Head of caudate nucleus (tissue), 42 donors: ENCODE data around the gene BIRC7.
"Not testable (repeated sequence)": the region's sequence is repeated elsewhere in the genome, so short reads cannot be mapped to it uniquely, and the experiment has no call there.

Experiments
- DNase-seq, 42 donors: peaks; one replicate each; pipeline versions ENCODE4 v3.0.0 to v3.0.0-alpha.2; 2020 to 2021; ENCODE audit warnings: mixed read lengths in 7 of 42
- intact Hi-C: fragments of 100-400 bp; cut with DNase I; formaldehyde crosslinking; loops from one replicate; pipeline ENCODE4 v1.15.0; 2022

Gene BIRC7

DNA sequence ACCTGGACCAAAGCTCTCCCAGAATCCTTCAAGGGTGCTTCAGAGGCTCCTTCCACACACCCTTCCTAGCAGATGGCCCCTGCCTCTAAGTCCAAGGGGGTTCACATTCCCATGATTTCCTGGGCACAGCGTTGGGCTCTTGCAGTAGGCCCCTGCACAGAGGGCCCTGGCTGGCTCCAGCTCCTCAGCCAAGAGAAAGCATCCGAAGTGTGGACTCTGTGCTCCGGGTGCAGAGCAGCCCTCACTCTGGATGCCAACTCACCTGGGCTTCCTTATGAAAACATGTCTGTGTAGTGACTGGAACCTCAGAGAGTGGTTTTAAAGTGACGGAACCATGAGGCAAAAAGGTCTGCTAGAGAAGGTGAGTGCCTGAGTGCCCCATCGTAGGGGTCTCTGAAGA, 31.3 kb upstream of the BIRC7 start:
- intact Hi-C loops = no loop called here
- DNase-seq = no peak

DNA sequence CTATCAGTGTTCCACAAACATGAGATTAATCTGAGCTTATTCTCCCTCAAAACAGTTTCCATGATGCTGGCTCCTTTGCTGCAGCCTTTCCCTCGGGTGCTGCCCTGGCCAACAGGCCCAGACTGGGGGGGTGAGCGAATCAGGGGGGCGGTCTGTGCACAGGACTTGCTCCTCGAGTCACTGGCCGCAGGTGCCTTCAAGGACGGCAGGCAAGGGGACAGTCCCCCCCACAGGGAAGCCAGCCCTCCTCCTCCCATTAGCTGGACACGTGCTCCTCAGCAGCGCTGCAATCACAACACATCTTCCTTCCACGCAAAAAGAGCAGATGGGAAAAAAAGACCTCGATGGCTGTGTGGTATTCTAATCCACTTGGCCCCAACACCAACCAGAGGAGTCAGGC, 29.8 kb upstream of the BIRC7 start:
- intact Hi-C loops = no loop called here
- DNase-seq = no peak

DNA sequence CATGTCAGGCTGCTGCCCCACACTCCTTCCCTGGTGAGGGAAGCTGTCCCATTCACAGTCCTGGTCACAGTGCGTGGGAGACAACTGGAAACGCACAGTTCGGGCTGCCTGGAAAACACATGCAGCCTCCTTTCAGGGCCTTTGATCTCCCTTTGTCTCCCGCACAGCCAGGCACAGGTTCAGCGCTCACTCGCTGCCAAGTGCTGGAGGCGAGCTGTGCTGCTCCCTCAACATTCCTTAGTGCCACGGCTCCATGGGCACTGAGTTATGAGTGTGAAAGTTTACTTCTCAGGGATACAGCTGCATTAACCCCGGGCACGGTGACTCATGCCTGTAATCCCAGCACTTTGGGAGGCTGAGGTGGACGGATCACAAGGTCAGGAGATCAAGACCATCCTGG, 28.8 kb upstream of the BIRC7 start:
- intact Hi-C loops = no loop called here
- DNase-seq = peak in 14 of 42 donors; percentile 27 to 76 (median 57)

DNA sequence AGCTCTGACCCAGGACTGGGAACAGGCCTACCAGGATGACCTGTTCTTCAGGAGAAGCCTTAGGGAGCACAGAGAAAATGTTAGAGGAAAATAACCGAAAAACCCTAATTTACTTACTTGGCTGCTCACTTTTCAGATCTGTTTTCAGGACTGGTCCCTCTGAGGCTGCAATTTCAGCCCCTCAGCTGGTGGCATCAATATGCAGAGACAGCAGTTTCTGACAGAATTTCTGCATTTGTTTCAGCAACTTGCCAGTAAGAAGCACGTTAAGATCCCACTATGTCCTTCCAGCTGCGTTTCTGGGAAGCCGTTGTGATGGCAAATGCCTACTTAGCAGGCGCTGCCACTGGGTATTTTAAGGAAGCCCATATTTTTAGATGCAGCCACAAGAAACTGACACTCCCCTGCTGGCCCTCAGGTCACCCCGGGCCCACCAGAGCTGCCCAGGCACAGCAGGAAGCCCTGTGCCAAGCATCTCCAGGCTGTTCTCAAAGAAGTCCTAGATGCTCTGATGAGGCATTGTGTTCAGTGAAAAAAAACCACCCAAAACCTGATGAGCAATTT, 27.3 kb upstream of the BIRC7 start:
- intact Hi-C loops = no loop called here
- DNase-seq = peak in 4 of 42 donors; percentile 27 to 59 (median 44)

DNA sequence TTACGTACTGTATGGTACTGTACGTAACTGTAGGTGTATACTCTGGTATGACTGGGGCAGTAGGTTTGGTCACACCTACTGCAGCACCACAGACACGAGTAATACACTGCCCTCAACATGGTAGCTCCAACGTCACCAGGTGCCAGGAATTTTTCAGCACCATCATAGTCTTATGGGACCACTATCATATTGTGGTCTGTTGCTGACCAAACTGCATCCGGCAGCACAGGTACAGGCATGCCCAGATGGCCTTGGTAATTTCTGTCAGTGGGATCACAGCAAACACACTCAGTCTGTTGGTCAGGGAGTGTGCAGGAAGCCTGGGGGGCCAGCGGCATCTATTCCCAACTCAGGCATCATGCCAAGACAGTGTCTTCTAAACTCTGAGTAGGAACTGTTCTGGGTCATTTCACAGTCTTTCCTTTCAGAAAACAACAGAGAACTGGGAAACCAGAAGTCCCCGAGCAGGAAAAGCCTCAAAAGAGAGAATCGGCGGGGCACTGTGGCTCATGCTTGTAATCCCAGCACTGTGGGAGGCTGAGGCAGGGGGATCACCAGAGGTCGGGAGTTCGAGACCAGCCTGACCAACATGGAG, 25.6 kb upstream of the BIRC7 start:
- intact Hi-C loops = no loop called here

DNA sequence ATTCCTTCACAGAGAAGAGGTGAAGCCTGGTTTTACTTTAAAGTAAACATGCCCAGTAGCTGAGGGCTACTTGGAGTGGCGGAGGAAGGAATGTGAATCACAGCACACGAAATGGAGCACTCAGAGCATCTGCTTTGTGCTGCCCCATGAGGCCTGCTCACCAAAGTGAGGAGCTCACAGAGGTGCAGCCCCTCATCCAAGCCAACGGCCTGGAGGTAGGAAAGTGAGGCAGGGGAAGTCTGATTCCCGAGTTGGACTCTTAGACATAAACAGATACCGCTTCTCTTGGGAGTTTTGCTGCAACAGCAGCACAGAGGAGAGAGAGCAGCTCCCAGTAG, 23.3 kb upstream of the BIRC7 start:
- intact Hi-C loops = no loop called here
- no peak for DNase-seq

More for the DNA sequence above, 25.6 kb upstream of the BIRC7 start:
- DNase-seq = no peak

DNA sequence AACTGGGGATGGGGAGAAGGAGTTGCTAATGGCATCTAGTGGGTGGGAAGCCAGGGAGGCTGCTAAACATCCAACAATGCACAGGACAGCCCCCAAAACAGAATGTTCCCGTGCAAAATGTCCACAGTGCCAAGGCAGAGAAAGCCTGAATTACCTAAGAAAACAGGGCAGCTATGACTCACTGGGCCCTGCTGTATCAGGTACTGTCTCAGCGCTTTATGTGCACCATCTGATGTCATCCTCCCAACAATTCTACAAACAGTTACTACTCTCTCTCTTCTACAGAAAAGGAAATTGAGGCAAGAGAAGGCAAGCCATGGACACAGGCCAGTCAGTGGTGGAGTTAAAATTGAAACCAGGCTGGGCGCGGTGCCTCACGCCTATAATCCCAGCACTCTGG, 22.9 kb upstream of the BIRC7 start:
- DNase-seq = no peak
- intact Hi-C loops = no loop called here

DNA sequence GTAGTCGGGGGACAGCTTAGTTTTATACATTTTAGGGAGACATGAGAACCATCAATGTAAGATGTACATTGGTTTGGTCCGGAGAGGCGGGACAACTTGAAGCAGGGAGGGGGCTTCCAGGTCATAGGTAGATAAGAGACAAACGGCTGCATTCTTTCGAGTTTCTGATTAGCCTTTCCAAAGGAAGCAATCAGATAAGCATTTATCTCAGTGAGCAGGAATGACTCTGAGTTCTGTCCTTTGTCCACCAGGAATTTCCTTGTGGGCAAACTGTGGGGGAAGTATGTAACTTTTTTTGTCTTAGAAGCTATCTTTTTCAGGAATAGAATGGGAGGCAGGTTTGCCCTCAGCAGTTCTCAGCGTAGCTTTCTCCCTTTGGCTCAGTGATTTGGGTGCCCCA, 21.2 kb upstream of the BIRC7 start:
- DNase-seq = no peak
- intact Hi-C loops = no loop called here

DNA sequence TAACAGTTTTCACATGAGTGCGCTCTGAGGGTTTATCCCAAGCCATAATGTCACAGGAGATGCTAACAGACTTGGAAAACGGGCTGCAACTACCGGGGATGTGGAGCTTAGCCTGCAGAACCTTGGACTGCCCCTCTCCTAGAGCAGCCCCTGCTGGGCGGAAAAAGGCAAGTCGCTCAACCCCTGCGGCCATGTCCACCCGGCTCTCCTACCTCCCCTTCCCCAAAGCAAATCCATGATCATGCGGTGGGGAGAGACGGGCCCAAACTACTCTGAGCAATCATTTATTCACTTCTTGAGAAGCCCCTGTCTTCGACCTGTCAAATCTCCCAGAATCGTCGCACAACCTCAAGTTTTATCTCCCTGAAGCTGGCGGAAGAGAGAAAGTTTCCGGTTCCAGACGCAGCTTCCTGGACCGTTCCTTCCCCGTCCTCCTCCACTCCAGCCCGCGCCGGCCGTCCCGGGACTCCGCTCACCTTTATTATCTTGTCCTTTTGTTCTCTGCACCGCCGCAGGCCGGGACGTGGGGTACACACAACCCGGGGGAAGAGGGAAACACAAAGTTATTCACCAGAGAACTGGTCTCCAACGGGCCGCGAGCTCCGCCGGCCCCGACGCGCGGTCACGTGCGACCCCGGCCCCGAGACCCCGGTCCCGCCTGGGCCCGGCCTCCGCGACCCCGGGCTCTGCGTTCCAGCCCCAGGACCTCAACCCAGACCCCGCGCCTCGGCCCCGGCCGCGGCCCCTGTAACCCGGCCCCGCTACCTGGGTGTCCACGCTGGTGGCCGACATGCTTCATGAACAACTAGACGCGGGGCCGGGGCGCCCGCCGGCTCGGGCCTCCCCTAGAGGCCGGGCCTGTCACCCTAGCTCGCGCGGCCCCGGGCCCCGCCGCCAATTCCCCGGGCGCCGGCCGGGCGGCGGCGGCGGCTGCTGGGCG, 20.3 kb upstream of the BIRC7 start:
- peak in 2 of 42 donors; percentile 18 to 24 for DNase-seq

DNA sequence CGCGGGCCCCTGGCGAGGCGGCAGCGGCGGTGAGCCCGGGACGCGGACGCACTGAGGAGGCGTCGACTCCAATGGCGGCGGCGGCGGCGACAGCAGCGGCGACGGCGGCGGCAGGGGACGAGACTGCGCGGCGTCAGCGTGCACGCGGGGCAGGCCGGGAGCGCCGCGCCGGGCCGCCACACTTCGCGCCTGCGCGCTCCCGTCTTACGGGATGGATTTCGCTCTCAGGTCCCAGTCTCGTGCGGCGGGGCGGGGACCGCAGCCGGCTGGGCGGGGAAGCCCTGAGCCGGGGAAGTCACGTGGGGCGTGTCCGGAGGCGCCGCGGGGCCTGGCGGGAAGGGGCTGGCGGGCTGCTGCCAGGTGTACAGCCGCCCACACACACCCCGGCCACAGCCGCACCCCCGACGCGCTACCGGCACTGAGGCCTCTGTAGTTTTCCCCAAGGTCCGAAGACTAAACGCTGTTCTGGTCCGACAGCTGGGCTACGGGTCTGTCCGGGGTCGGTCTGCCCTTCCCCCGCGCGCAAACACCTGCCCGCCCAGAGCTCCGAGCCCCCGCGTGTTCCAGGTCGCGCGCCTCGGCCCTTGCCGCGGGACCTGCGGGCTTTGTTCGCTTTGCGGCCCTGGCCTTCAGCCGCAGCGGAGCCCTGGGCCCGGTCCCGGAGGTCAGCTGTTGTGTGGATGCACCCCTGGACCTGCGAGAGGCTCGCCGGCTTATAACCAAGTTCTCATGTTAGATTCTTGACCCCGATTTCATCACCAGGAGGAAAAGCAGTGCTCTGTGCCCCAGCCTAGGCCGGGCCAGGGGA, 19.5 kb upstream of the BIRC7 start, which contains the start of gene YTHDF1:
TSS of gene YTHDF1 (minus strand) at position 91 of the 808 bp plus-strand sequence. CDS start 239 bp downstream, outside the sequence.
- intact Hi-C loops = no loop called here
- peak; percentile 84 to 98 (median 95) for DNase-seq

More for the DNA sequence above, 20.3 kb upstream of the BIRC7 start:
- intact Hi-C loops = no loop called here

DNA sequence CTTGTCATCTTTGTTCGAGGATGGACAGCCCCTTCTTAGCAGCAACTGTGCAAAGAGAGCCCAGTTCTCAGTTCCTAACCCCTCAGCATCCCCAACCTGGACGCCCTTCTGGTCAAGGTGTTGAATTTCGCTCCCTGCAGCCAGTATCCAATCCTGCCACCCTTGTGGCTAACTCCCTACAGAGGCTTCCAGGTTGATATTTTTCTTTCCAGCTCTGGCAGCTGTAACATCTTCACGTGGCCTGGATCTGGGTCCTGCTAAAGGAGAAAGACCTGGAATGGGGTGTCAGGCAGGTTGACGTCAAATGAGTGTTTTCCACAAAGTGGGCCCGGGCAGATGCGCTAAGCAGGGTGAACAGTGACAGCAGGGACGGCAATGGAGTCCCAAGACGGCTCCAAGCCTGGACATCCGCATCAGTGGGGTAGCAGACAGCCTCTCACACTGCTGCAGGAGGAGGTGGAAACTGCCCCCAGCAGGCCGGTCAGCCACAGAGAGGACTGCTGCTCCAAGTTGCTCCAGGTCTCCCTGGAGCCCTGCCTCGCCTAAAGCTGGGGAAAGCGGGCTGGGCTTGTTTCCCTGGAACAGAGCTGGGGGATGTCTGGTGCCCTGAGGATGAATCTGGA, 18.7 kb upstream of the BIRC7 start:
- intact Hi-C loops = no loop called here

DNA sequence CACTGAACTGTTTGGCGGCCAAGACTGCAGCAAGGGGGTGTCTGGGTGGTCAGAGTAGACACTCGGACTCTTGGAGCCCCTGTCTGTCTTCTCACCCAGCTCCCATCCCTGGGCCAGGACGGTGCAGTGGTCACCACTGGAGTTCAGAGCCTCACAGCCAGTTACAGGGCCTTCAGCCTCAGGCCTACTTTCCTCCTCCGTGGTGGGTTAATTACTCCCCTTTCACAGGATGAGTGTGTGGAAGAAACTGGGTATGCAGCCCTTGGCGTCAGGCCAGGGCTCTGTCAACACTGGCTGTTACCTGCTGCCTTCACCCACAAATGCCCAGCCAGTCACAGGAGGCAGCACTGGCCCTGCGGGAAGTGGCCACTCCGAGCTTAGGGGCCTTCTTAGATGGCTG, 18.0 kb upstream of the BIRC7 start:
- DNase-seq = no peak
- intact Hi-C loops = no loop called here

More for the DNA sequence above, 18.7 kb upstream of the BIRC7 start:
- no peak for DNase-seq

DNA sequence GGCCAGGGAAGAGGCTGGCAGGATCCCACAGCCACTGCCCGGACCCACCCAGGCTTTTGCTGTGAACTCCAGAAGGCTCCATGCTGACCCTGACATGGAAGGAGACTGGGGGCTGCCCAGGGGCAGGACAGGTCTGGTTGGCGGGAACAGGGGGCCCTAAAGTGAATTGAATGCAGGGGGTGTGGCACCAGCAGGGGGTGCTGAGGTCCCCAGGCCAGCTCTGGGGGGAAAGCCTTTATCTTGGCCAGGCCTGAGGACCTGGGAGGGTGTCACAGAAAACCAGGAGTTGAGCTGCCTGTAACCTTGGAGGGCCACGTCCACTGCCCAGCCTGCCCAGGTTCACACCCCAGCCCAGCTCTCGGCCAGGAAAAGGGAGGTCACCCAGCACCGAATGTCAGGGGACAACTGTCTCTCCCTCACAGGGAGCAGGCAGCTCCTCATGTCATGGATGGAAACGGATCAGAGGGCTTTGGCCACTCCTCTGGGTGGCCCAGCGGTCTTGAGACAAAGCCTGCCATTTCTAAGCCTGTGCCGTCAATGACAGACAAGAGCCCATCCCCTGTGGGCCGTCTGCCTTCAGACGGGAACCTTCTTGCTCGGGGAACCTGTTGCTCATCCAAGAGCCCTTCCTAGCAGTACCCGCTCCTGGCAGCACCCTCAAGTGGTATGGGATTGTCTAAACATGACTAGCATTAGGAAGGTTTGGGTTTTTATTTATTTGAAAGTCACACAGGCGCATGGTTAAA, 16.8 kb upstream of the BIRC7 start:
- DNase-seq = no peak
- intact Hi-C loops = no loop called here

DNA sequence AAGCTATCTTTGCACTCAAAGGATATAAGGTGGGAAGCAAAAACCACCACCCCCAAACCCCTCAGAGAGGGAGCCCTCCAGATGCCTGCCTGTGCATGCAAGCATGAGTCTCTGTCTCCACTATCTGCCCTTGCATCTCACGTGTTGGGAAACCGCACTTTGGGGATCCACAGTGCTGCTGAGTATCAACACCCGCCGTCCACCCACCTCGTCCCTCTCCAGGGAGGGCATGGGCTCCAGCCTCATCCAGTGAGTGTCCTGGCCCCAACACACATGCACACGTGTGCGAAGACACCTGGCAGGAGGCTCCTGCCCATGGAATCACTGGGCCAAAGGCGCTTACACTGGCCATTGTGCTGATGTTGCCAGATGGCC, 16.3 kb upstream of the BIRC7 start:
- DNase-seq = no peak
- intact Hi-C loops = no loop called here

DNA sequence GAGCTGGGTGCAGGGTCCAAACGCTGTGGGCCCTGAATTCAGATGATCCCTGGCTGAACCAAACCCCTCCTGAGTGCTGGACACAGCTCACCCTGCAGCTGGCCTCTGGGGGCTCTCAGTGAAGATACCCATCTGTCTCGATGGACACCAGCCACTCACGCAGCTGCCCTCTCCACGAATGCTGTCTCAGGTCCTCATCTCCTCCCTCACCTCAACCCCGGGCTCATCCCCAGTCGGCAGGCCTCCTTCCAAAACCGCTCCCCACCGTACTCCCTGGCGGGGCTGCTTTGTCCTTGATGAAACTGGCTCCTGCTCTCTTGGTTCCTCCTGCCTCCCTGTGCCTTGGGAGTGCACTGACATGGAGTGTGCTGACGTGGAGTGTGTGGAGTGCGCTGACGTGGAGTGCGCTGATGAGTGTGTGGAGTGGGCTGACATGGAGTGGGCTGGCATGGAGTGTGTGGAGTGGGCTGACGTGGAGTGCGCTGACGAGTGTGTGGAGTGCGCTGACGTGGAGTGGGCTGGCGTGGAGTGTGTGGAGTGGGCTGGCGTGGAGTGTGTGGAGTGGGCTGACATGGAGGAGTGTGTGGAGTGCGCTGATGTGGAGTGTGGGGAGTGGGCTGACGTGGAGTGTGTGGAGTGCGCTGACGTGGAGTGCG, 15.7 kb upstream of the BIRC7 start:
- intact Hi-C loops = no loop called here
- DNase-seq = peak in 36 of 42 donors; percentile 19 to 81 (median 52)

DNA sequence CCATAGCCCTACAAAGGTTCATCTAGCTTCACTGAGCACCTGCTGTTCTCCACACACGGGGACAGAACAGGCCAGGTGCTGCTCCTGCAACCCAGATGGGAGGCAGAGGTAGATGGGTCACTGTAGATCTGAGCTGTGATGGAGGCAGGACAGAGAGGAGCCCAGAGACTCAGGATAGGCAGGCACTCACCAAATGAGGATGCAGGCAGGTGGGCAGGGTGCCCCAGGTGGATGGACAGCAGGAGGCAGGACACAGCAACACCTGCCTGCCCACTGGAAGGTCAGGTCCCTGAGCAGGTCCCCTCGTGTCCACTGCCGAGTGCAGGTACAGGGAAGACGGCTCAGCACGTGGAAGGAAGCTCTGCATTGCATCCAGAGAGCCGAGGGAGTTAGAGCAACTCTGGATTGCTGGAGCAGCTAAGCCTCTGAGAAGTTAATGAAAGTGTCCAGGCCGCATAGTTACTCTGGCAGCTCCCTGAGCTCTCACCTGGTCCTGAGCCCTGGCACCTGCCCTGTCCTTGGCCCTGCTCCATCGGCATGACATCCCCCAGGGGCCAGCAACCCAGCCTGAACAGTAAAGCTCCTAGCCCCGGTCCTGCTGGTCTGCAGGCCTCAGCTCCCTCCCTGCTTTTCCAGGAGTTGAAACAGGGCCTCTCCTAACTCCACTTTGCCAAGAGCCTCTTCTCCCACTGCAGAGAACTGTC, 14.9 kb upstream of the BIRC7 start:
- intact Hi-C loops = no loop called here

DNA sequence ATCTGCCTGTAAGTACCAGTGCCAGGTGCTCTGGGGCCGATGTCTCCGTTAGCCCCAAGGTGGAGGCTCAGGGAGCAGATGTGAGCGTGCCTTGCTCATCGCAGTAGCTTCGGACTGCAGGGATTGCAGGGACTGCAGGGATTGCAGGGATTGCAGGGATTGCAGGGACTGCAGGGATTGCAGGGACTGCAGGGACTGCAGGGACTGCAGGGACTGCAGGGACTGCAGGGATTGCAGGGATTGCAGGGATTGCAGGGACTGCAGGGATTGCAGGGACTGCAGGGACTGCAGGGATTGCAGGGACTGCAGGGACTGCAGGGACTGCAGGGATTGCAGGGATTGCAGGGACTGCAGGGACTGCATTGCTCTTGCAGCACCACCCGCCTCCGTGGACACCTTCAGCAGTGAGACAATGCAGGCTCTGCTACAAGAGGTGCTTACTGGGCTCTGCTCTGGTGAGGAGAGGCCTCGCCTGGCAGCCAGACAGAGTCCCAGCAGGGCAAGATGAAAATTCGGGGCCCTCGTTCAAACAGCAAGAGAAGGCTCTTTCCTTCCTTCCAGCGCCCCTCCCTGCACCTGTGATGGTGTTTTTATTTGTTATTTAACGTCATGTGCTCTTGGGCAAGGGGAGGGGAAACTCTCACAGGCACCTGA, 14.2 kb upstream of the BIRC7 start:
- intact Hi-C loops, DNase-seq: not testable (repeated sequence)

More for the DNA sequence above, 14.9 kb upstream of the BIRC7 start:
- DNase-seq = no peak
